Osteoblast (primary cell): ENCODE results near the gene PTGR2. TPM values are rescaled to one million over a fixed set of nuclear protein-coding genes. Genes with fewer than 3 reads are reported as not detected.

ENCODE experiments used
- DNase-seq: peaks from one replicate; pipeline ENCODE4 v3.0.0; 2011; ENCODE audit warnings: low spot score, mixed read lengths; ENCODE audit not compliant: insufficient read length; ENCODE audit errors: missing footprints
- H2AFZ ChIP-seq: 2 replicates; pipeline ENCODE4 v1.6.0; 2011; ENCODE audit warnings: mild to moderate bottlenecking, low read length
- H3K27ac ChIP-seq: 2 replicates; pipeline ENCODE4 v1.5.1; 2011; ENCODE audit warnings: mild to moderate bottlenecking, low read depth, low read length, moderate library complexity
- H3K27me3 ChIP-seq: 2 replicates; pipeline ENCODE4 v1.6.0; 2012; ENCODE audit warnings: mild to moderate bottlenecking, control low read depth, inconsistent platforms, low read length, moderate library complexity; ENCODE audit not compliant: insufficient read depth
- H3K36me3 ChIP-seq: 2 replicates; pipeline ENCODE4 v1.5.1; 2011; ENCODE audit warnings: mild to moderate bottlenecking, low read length, control low read depth, moderate library complexity; ENCODE audit not compliant: insufficient read depth
- H3K4me1 ChIP-seq: 2 replicates; pipeline ENCODE4 v1.5.1; 2011; ENCODE audit warnings: mild to moderate bottlenecking, low read length, control low read depth, moderate library complexity; ENCODE audit not compliant: insufficient read depth
- H3K4me2 ChIP-seq: 2 replicates; pipeline ENCODE4 v1.6.0; 2011; ENCODE audit warnings: mild to moderate bottlenecking, low read length; ENCODE audit not compliant: insufficient read depth
- H3K4me3 ChIP-seq: fragments of 200-600 bp; sonication (generic); 3 replicates; pipeline ENCODE4 v1.5.1; 2012; ENCODE audit warnings: mild to moderate bottlenecking, low read length, inconsistent platforms; ENCODE audit not compliant: insufficient read depth
- H3K79me2 ChIP-seq: 2 replicates; pipeline ENCODE4 v1.6.0; 2012; ENCODE audit warnings: mild to moderate bottlenecking, low read length, control low read depth, inconsistent platforms; ENCODE audit not compliant: insufficient read depth
- H3K9me3 ChIP-seq: 2 replicates; pipeline ENCODE4 v1.5.1; 2011; ENCODE audit warnings: low read depth, low read length, control low read depth
- H4K20me1 ChIP-seq: 2 replicates; pipeline ENCODE4 v1.6.0; 2012; ENCODE audit warnings: mild to moderate bottlenecking, low read length, control low read depth; ENCODE audit not compliant: insufficient read depth
- CTCF ChIP-seq: IDR thresholded peaks from 2 replicates; pipeline ENCODE4 v1.5.1; 2011; ENCODE audit warnings: mild to moderate bottlenecking, low read depth, low read length, moderate library complexity; ENCODE audit errors: extremely low read depth
- total RNA-seq: library from RNA; depleted of rRNA; stranded (reverse); fragments of >200 nt; gene quantifications from 2 replicates; pipeline ENCODE4 v1.2.3, GENCODE V29; 2012

Gene PTGR2
- 6.5 and 7.2 TPM in 2 replicates for total RNA-seq

DNA sequence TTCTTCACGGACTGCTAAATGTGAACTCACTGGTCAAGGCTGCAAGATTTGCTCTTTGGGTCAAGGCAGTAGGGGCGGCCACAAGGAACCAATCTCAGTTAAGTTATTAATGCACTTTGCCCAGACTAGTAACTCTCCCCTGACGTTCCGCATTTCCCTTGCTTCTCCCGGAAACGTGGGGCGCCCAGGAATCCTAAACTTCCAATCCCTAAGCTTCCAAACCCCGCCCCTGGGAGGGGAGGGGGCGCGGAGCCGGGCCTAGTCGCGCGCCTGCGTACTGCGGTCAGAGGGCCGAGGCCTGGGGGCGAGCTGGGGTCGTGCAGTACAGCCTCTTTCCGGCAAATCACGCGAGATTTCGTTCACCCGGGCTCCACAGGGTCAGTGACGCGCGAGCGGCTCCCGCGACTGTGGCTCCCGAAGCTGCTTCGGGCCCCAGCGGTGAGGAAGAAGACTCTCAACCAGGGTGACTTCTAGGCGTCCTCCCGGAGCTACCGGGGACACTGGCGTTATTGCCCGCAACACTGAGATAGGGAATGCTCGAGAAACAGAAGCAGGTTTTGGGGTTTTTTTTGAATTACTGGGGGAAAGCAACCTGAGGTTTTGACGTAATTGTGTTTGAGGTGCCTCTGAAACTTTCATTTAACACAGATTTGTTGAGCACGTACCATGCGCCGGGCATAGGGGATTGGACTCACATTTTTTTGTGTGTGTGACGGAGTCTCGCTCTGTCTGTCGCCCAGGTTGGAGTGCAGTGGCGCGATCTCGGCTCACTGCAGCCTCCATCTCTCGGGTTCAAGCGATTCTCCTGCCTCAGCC is at the start of gene PTGR2:
Gene PTGR2, plus strand, starts transcription at position 265 of the 816 bp plus-strand sequence. CDS start 7,032 bp downstream, outside the sequence.
- H3K4me1 ChIP-seq, result peaks cover 20% of the 10 kb centered on the region
- TF ChIP-seq CTCF, result no peak
- H3K27ac ChIP-seq, result peak within 1 kb of the TSS; percentile 99
- H3K36me3 ChIP-seq, result no peaks in the 10 kb centered on the region
- peak within 1 kb of the TSS; percentile 97 for H3K4me2 ChIP-seq
- H3K79me2 ChIP-seq, result peaks cover 6% of the 10 kb centered on the region
- no peaks in the 10 kb centered on the region for H3K9me3 ChIP-seq
- peak; percentile 99 for DNase-seq
- peak within 1 kb of the TSS; percentile 93 for H2AFZ ChIP-seq
- H3K4me3 ChIP-seq, result peak within 1 kb of the TSS; percentile 90
- H4K20me1 ChIP-seq, result no peaks in the 10 kb centered on the region
- H3K27me3 ChIP-seq, result no peaks in the 10 kb centered on the region

GRCh38 chr14:73802431-73803188 is 49.0 kb upstream of the PTGR2 start:
- Histone ChIP-seq H3K36me3 (no peaks in the 10 kb centered on the region), H3K9me3 (no peaks in the 10 kb centered on the region), H3K4me3 (no peak overlapping the region), H2AFZ (no peak overlapping the region), H3K4me2 (no peak overlapping the region), H3K79me2 (no peaks in the 10 kb centered on the region), H4K20me1 (no peaks in the 10 kb centered on the region), H3K27me3 (no peaks in the 10 kb centered on the region), H3K4me1 (no peaks in the 10 kb centered on the region), H3K27ac (no peak overlapping the region)
- TF ChIP-seq CTCF, result no peak
- DNase-seq, result no peak

DNA sequence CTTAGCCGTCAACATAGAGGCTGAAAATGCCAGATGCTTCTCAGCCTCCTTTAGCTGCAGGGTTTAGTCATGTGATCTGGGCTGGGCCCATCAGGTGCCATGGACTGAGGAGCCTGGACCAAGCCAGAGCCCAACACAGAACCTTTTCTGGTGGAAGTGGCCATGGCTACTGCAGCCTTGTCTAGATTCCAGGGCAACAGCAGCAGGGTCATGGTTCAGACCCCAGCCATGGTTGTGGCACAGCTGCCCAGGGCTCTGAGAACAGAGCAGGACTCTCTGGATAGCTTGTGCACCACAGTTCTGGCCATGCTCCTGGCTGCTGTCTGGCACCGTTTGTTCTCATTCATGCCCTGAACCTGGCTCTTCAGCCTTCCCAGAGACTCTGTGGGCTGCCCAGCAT is 47.0 kb upstream of the PTGR2 start:
- Histone ChIP-seq H4K20me1 (no peaks in the 10 kb centered on the region), H3K4me3 (no peak overlapping the region), H3K79me2 (no peaks in the 10 kb centered on the region), H3K4me1 (no peaks in the 10 kb centered on the region), H3K36me3 (no peaks in the 10 kb centered on the region), H3K4me2 (no peak overlapping the region), H3K9me3 (no peaks in the 10 kb centered on the region), H3K27ac (no peak overlapping the region), H3K27me3 (no peaks in the 10 kb centered on the region), H2AFZ (no peak overlapping the region)
- no peak for DNase-seq
- TF ChIP-seq CTCF, result no peak

DNA sequence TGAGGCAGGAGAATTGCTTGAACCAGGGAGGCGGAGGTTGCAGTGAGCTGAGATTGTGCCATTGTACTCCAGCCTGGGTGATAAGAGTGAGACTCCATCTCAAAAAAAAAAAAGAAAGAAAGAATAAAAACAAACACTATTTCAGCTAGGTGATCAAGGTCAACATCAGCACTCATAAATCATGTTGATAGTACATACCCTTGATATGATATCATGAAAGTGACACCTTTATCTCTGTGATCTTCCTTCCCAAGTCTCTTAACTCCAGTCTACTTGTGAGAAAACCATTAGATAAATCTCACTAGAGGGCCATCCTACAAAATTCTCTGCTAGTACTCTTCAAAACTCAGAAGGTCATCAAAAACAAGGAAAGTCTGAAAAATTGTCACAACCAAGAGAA is 44.2 kb upstream of the PTGR2 start:
- Histone ChIP-seq H3K4me2 (no peak overlapping the region), H3K27ac (no peak overlapping the region), H2AFZ (no peak overlapping the region), H3K27me3 (no peaks in the 10 kb centered on the region), H3K4me1 (no peaks in the 10 kb centered on the region), H4K20me1 (no peaks in the 10 kb centered on the region), H3K79me2 (no peaks in the 10 kb centered on the region), H3K36me3 (no peaks in the 10 kb centered on the region), H3K4me3 (no peak overlapping the region), H3K9me3 (no peaks in the 10 kb centered on the region)
- no peak for TF ChIP-seq CTCF
- DNase-seq, result no peak
